ENCODE results near the gene SPHK1.

- no peak for TF ChIP-seq CTCF (IDR thresholded peaks at IDR 0.05)
- no peak for TF ChIP-seq EP300 (IDR thresholded peaks at IDR 0.05)
- no peak for TF ChIP-seq POLR2A (IDR thresholded peaks at IDR 0.05)
- TF ChIP-seq POLR2AphosphoS5 (IDR thresholded peaks at IDR 0.05) = no peak
These were observed 47.5 kb upstream of the SPHK1 start for GRCh38 chr17:76336756-76337412.
